Measurements from ENCODE around the gene COPA.

- TF ChIP-seq CTCF (IDR thresholded peaks at IDR 0.05) (no peak), MAX (IDR thresholded peaks at IDR 0.05; ENCODE audit: low read depth) (no peak), RXRA (IDR thresholded peaks at IDR 0.05; ENCODE audit: borderline replicate concordance, low read depth) (no peak), EZH2phosphoT487 (IDR thresholded peaks at IDR 0.05; ENCODE audit: borderline replicate concordance, low read depth) (no peak), MXI1 (IDR thresholded peaks at IDR 0.05; ENCODE audit: low read depth, low read length) (no peak), TEAD4 (IDR thresholded peaks at IDR 0.05; ENCODE audit: borderline replicate concordance, insufficient read depth) (no peak), EP300 (IDR thresholded peaks at IDR 0.05; ENCODE audit: borderline replicate concordance in 1 of 2, low read depth in 1 of 2, low read length in 1 of 2) (no peak), RAD21 (IDR thresholded peaks at IDR 0.05; ENCODE audit: low read length) (no peak), SIN3A (IDR thresholded peaks at IDR 0.05; ENCODE audit: borderline replicate concordance, low read depth, low read length) (no peak), SMC3 (IDR thresholded peaks at IDR 0.05; ENCODE audit: low read depth, low read length) (no peak), GABPA (IDR thresholded peaks at IDR 0.05; ENCODE audit: low read depth) (no peak)
- TF ChIP-seq, protein P1, sequence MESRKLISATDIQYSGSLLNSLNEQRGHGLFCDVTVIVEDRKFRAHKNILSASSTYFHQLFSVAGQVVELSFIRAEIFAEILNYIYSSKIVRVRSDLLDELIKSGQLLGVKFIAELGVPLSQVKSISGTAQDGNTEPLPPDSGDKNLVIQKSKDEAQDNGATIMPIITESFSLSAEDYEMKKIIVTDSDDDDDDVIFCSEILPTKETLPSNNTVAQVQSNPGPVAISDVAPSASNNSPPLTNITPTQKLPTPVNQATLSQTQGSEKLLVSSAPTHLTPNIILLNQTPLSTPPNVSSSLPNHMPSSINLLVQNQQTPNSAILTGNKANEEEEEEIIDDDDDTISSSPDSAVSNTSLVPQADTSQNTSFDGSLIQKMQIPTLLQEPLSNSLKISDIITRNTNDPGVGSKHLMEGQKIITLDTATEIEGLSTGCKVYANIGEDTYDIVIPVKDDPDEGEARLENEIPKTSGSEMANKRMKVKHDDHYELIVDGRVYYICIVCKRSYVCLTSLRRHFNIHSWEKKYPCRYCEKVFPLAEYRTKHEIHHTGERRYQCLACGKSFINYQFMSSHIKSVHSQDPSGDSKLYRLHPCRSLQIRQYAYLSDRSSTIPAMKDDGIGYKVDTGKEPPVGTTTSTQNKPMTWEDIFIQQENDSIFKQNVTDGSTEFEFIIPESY (IDR thresholded peaks at IDR 0.05; ENCODE audit: borderline replicate concordance, low read depth): no peak
- TF ChIP-seq, protein P2, sequence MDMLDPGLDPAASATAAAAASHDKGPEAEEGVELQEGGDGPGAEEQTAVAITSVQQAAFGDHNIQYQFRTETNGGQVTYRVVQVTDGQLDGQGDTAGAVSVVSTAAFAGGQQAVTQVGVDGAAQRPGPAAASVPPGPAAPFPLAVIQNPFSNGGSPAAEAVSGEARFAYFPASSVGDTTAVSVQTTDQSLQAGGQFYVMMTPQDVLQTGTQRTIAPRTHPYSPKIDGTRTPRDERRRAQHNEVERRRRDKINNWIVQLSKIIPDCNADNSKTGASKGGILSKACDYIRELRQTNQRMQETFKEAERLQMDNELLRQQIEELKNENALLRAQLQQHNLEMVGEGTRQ (IDR thresholded peaks at IDR 0.05; ENCODE audit: borderline replicate concordance, low read depth, low read length): no peak
Measured at GRCh38 chr1:160366731-160367515, 23.9 kb upstream of the COPA start, which contains the start of gene NHLH1.
